Right ventricle myocardium superior (tissue), 1 donor: ENCODE results near the gene SRCIN1. TPM values are rescaled to one million over a fixed set of nuclear protein-coding genes. Genes with fewer than 3 reads are reported as not detected.

Experiments used
- total RNA-seq: library from RNA; stranded (reverse); fragmentation: NEBNext Ultra II Directional; extraction: Animal tissue kit (Norgen Biotek cat#: 25700); gene quantifications from one replicate; pipeline ENCODE4 v1.2.1, GENCODE V29; 2021
- donor health status: DM: no; HTN: yes; CAD: no; lungs with severe emphysema.

The SRCIN1 gene
- total RNA-seq, 1 donor from 2014 or later, result 2.3 TPM

Other genes starting within 250 kb of the SRCIN1 start
- 58.3 TPM for gene ARHGAP23, start 177.5 kb downstream of the SRCIN1 start, total RNA-seq
- 0.46 TPM for gene EPOP, start 69.0 kb upstream of the SRCIN1 start, total RNA-seq
- 71.9 TPM for gene MLLT6, start 99.3 kb upstream of the SRCIN1 start, total RNA-seq
- gene CISD3, start 124.4 kb upstream of the SRCIN1 start, total RNA-seq, result 82.5 TPM
- 22.2 TPM for gene PCGF2, start 142.4 kb upstream of the SRCIN1 start, total RNA-seq
- gene PSMB3, start 146.8 kb upstream of the SRCIN1 start, total RNA-seq, result 154 TPM
- 41.9 TPM for gene PIP4K2B, start 193.6 kb upstream of the SRCIN1 start, total RNA-seq
- 7.6 TPM for gene CWC25, start 219.4 kb upstream of the SRCIN1 start, total RNA-seq
- gene RPL23, start 247.8 kb upstream of the SRCIN1 start, total RNA-seq, result 767 TPM